GM12801 (cell line): ENCODE results near the gene DZANK1.

Experiments
- CTCF ChIP-seq: IDR thresholded peaks from one replicate; pipeline ENCODE4 v1.5.1; 2011; ENCODE audit warnings: control low read depth; ENCODE audit not compliant: insufficient read length; ENCODE audit errors: extremely low read depth

DZANK1 gene

GRCh38 chr20:18431206-18431605, 35.6 kb downstream of the DZANK1 start:
- no peak for TF ChIP-seq CTCF

- TF ChIP-seq CTCF, result no peak
Measured at GRCh38 chr20:18430172-18430826, 36.5 kb downstream of the DZANK1 start.

- no peak for TF ChIP-seq CTCF
Measured at GRCh38 chr20:18428490-18429173, 38.2 kb downstream of the DZANK1 start.

- no peak for TF ChIP-seq CTCF
Measured at GRCh38 chr20:18427214-18427613, 39.6 kb downstream of the DZANK1 start.

GRCh38 chr20:18421608-18422007, 45.2 kb downstream of the DZANK1 start:
- TF ChIP-seq CTCF, result no peak

GRCh38 chr20:18416486-18416885, 50.3 kb downstream of the DZANK1 start:
- TF ChIP-seq CTCF, result no peak

GRCh38 chr20:18414140-18414539, 52.7 kb downstream of the DZANK1 start:
- no peak for TF ChIP-seq CTCF
